ENCODE measurements around the gene WHRN.
A peak's percentile ranks its signal among the peaks of the same experiment; 100 is the strongest.

WHRN gene

DNA sequence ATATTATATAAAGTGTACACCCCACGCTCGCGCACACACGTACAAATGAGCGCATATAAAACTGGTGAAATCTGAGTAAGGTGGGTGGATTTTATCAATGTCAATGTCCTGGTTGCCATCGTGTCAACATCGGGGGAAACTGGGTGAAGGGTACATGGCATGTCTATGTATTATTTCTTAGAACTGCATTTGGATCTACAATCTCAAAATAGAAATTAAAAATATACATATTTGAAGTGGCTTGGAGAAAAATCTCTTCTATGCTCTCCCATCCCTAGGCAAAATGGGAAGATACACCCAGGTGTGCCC, 763 bp upstream of the WHRN start:
- Histone ChIP-seq H3K79me2 (ENCODE audit: insufficient read depth, low read length) (no peaks in the 10 kb centered on the region), H2AFZ (ENCODE audit: low read depth, low read length, severe bottlenecking) (no peak overlapping the region), H3F3A (ENCODE audit: insufficient read depth) (no peaks in the 10 kb centered on the region), H3K27ac (ENCODE audit: low read depth, low read length) (no peak overlapping the region), H3K27me3 (ENCODE audit: low read length) (no peaks in the 10 kb centered on the region), H3K9me2 (replicated peaks; ENCODE audit: insufficient read depth, low read length) (no peaks in the 10 kb centered on the region), H3K4me3 (ENCODE audit: insufficient read depth, low read length, poor library complexity, severe bottlenecking) (no peak overlapping the region), H3K9me3 (ENCODE audit: insufficient read depth, low read length) (no peaks in the 10 kb centered on the region), H3K9ac (ENCODE audit: low read length) (no peak overlapping the region), H4K20me1 (ENCODE audit: low read depth, low read length) (no peaks in the 10 kb centered on the region), H3K36me3 (ENCODE audit: low read length) (no peaks in the 10 kb centered on the region), H3K4me2 (ENCODE audit: low read depth, low read length, poor library complexity, severe bottlenecking) (peak overlapping the region; percentile 64)
- TF ChIP-seq, protein P1, sequence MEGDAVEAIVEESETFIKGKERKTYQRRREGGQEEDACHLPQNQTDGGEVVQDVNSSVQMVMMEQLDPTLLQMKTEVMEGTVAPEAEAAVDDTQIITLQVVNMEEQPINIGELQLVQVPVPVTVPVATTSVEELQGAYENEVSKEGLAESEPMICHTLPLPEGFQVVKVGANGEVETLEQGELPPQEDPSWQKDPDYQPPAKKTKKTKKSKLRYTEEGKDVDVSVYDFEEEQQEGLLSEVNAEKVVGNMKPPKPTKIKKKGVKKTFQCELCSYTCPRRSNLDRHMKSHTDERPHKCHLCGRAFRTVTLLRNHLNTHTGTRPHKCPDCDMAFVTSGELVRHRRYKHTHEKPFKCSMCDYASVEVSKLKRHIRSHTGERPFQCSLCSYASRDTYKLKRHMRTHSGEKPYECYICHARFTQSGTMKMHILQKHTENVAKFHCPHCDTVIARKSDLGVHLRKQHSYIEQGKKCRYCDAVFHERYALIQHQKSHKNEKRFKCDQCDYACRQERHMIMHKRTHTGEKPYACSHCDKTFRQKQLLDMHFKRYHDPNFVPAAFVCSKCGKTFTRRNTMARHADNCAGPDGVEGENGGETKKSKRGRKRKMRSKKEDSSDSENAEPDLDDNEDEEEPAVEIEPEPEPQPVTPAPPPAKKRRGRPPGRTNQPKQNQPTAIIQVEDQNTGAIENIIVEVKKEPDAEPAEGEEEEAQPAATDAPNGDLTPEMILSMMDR (IDR thresholded peaks at IDR 0.05; ENCODE audit: insufficient read depth, low read length, poor library complexity, severe bottlenecking) = no peak
- no peak for TF ChIP-seq EZH2phosphoT487 (conservative IDR thresholded peaks at IDR 0.05; ENCODE audit: low read length)

DNA sequence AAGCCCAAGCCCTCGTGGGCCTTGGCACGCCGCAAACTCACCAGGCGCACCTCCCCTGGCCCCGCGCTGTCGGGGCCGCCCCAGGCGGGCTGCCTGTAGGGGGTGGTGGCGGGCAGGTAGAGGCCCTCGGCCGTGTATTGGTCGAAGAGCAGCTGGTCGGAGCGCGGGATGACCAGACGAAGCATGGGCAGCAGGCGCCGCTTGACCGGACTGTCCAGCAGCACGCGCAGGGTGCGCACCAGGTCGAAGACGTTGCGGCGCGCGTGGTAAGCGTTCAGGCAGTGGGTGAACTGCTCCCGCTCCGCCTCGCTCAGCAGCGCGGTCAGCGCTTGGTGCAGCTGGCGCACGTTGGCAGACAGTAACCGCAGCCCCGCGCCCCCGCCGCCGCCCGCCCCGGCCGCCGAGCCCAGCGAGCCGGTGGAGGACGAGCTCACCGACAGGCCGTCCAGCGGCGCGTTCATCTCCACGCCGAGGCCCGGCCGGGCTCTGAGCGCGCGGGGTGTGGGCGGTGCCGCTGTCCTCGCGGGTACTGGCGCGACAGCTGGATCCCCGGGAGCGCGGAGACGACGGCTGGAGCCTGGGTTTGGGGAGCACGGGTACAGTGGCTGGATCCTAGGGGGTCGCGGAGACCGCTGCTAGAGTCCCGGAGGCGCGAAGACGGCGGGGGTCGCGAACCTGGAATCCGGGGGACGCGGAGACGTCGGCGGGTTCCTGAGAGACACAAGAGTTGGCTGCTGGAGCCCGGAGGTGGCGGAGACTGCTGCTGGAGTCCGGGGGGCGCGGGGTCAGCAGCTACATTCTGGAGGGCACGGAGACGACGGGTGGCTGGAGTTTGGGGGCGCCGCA, 709 bp downstream of the WHRN start:
- no peaks in the 10 kb centered on the region for H3K27me3 ChIP-seq (ENCODE audit: low read length)
- H3K4me3 ChIP-seq (ENCODE audit: insufficient read depth, low read length, poor library complexity, severe bottlenecking) = no peak overlapping the region
- H2AFZ ChIP-seq (ENCODE audit: low read depth, low read length, severe bottlenecking) = no peak overlapping the region
- peak overlapping the region; percentile 64 for H3K4me2 ChIP-seq (ENCODE audit: low read depth, low read length, poor library complexity, severe bottlenecking)
- no peak overlapping the region for H3K9ac ChIP-seq (ENCODE audit: low read length)
- H4K20me1 ChIP-seq (ENCODE audit: low read depth, low read length) = no peaks in the 10 kb centered on the region
- no peaks in the 10 kb centered on the region for H3F3A ChIP-seq (ENCODE audit: insufficient read depth)
- H3K9me3 ChIP-seq (ENCODE audit: insufficient read depth, low read length) = no peaks in the 10 kb centered on the region
- H3K79me2 ChIP-seq (ENCODE audit: insufficient read depth, low read length) = no peaks in the 10 kb centered on the region
- H3K9me2 ChIP-seq (replicated peaks; ENCODE audit: insufficient read depth, low read length) = no peaks in the 10 kb centered on the region
- no peaks in the 10 kb centered on the region for H3K36me3 ChIP-seq (ENCODE audit: low read length)
- H3K27ac ChIP-seq (ENCODE audit: low read depth, low read length) = no peak overlapping the region
- TF ChIP-seq, protein P1 (IDR thresholded peaks at IDR 0.05; ENCODE audit: insufficient read depth, low read length, poor library complexity, severe bottlenecking) = no peak

DNA sequence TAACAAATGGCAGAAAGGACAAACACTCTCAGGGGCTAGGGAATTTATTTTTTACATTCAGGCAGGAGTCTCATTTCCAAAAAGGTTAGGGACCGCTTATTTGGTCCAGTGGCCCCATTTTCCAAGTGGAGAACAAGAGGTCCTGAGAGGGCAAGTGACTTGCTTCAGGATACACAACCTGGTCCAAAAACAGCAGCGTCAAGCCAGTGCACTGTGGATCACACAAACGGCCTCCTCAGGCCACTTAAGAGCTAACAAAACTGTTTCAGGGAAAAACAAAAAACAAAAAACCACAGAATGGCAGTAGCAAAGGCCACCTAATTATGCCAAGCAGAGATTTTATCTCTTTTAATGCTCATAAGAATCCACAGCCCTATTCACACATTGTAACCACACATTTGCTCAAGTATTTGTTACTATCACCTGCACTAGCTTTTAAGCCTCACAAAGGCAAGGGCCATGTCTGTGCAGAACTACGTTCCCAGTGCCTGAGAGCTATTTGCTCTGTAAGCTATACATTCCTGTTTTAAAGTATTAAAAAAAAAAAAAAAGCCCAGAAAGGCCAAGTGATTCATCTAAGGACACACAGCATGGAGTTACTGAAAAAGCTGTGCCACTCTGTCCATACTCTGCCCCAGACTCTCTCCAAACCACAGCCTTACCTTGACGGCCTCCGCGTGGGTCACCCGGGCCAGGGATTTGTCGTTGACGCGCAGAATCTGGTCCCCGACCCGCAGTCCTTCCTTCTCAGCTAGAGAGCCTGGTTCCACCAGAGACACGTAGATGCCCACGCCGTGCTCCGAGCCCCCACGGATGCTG, 1.5 kb downstream of the WHRN start:
- no peak overlapping the region for H2AFZ ChIP-seq (ENCODE audit: low read depth, low read length, severe bottlenecking)

More for the DNA sequence above, 1.5 kb downstream of the WHRN start:
- H3K4me2 ChIP-seq (ENCODE audit: low read depth, low read length, poor library complexity, severe bottlenecking) = no peak overlapping the region
- H3K9ac ChIP-seq (ENCODE audit: low read length) = no peak overlapping the region
- no peaks in the 10 kb centered on the region for H3K36me3 ChIP-seq (ENCODE audit: low read length)
- H3F3A ChIP-seq (ENCODE audit: insufficient read depth) = no peaks in the 10 kb centered on the region
- TF ChIP-seq, protein P1 (IDR thresholded peaks at IDR 0.05; ENCODE audit: insufficient read depth, low read length, poor library complexity, severe bottlenecking) = no peak
- no peak for TF ChIP-seq EZH2phosphoT487 (conservative IDR thresholded peaks at IDR 0.05; ENCODE audit: low read length)
- no peaks in the 10 kb centered on the region for H3K79me2 ChIP-seq (ENCODE audit: insufficient read depth, low read length)
- H3K9me3 ChIP-seq (ENCODE audit: insufficient read depth, low read length) = no peaks in the 10 kb centered on the region
- no peak overlapping the region for H3K27ac ChIP-seq (ENCODE audit: low read depth, low read length)
- no peaks in the 10 kb centered on the region for H4K20me1 ChIP-seq (ENCODE audit: low read depth, low read length)
- no peaks in the 10 kb centered on the region for H3K9me2 ChIP-seq (replicated peaks; ENCODE audit: insufficient read depth, low read length)
- H3K4me3 ChIP-seq (ENCODE audit: insufficient read depth, low read length, poor library complexity, severe bottlenecking) = no peak overlapping the region
- no peaks in the 10 kb centered on the region for H3K27me3 ChIP-seq (ENCODE audit: low read length)
